NB4 (cell line): ENCODE data around the gene PPM1L.

Experiments
- MYC ChIP-seq: IDR thresholded peaks from 2 replicates; pipeline ENCODE4 v1.6.1; 2011; ENCODE audit warnings: low read depth, low read length
- POLR2A ChIP-seq: IDR thresholded peaks from 2 replicates; pipeline ENCODE4 v1.6.1; 2011; ENCODE audit warnings: mild to moderate bottlenecking; ENCODE audit not compliant: insufficient read length; ENCODE audit errors: extremely low read depth
- TF ChIP-seq, protein P1 (sequence below): IDR thresholded peaks from one replicate; pipeline ENCODE4 v1.5.1; 2012; ENCODE audit warnings: low read depth, low read length
- TF ChIP-seq, protein P2 (sequence below): IDR thresholded peaks from 2 replicates; pipeline ENCODE4 v1.6.1; 2011; ENCODE audit warnings: low read depth, low read length

DNA sequence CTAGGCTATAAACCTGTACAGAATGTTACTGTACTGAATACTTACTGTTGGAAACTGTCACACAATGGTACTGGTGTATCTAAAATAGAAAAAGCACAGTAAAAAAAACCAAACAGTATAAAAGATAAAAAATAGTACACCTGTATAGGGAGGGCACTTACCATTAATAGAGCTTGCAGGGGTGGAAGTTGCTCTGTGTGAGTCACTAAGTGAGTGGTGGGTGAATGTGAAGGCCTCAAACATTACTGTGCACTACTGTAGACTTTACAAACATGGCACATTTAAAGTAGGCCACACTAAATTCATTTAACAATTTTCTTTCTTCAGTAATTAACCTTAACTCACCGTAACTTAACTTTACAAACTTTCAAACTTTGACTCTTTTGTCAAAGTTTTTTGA lies 327.1 kb downstream of the PPM1L start:
- TF ChIP-seq, protein P1, sequence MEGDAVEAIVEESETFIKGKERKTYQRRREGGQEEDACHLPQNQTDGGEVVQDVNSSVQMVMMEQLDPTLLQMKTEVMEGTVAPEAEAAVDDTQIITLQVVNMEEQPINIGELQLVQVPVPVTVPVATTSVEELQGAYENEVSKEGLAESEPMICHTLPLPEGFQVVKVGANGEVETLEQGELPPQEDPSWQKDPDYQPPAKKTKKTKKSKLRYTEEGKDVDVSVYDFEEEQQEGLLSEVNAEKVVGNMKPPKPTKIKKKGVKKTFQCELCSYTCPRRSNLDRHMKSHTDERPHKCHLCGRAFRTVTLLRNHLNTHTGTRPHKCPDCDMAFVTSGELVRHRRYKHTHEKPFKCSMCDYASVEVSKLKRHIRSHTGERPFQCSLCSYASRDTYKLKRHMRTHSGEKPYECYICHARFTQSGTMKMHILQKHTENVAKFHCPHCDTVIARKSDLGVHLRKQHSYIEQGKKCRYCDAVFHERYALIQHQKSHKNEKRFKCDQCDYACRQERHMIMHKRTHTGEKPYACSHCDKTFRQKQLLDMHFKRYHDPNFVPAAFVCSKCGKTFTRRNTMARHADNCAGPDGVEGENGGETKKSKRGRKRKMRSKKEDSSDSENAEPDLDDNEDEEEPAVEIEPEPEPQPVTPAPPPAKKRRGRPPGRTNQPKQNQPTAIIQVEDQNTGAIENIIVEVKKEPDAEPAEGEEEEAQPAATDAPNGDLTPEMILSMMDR, result no peak
- TF ChIP-seq POLR2A (no peak), MYC (no peak)
- TF ChIP-seq, protein P2, sequence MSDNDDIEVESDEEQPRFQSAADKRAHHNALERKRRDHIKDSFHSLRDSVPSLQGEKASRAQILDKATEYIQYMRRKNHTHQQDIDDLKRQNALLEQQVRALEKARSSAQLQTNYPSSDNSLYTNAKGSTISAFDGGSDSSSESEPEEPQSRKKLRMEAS, result no peak
